ENCODE results near the gene SERPINB12. TPM values are rescaled to one million over a fixed set of nuclear protein-coding genes. Genes with fewer than 3 reads are reported as not detected.

The SERPINB12 gene
- total and polyA plus RNA-seq, 7 donors = not detected

GRCh38 chr18:63564561-63564960, 22.4 kb downstream of the SERPINB12 start:
- Histone ChIP-seq H3K4me1 (no peaks in the 10 kb centered on the region), H3K27ac (no peak overlapping the region), H3K9me3 (no peaks in the 10 kb centered on the region), H3K4me3 (no peak overlapping the region), H3K36me3 (ENCODE audit: insufficient read depth in 1 of 2, low read depth in 1 of 2) (no peaks in the 10 kb centered on the region), H3K27me3 (ENCODE audit: insufficient read depth in 3 of 3, low read length in 2 of 3) (no peaks in the 10 kb centered on the region)
- no peak for DNase-seq
- ATAC-seq = no peak
- WGBS, 3 donors = 33 to 60% (median 35%) methylated on average over 1 of the region's 1 CpG
- intact Hi-C loops (cut with DNase I) = no loop called here
- TF ChIP-seq CTCF (IDR thresholded peaks at IDR 0.05) = no peak

GRCh38 chr18:63567276-63567675, 25.1 kb downstream of the SERPINB12 start:
- DNase-seq = no peak
- H3K9me3 ChIP-seq = no peaks in the 10 kb centered on the region
- WGBS, 3 donors = 41 to 59% (median 45%) methylated on average over 5 of the region's 5 CpGs
- peaks cover 0 to 2% (median 0%) of the 10 kb centered on the region in 3 donors for H3K27me3 ChIP-seq (ENCODE audit: insufficient read depth in 3 of 3, low read length in 2 of 3)
- H3K4me3 ChIP-seq = no peak overlapping the region
- ATAC-seq = no peak
- no peak for TF ChIP-seq CTCF (IDR thresholded peaks at IDR 0.05)
- H3K4me1 ChIP-seq = no peaks in the 10 kb centered on the region
- intact Hi-C loops (cut with DNase I) = no loop called here
- H3K36me3 ChIP-seq (ENCODE audit: insufficient read depth in 1 of 2, low read depth in 1 of 2) = no peaks in the 10 kb centered on the region
- no peak overlapping the region for H3K27ac ChIP-seq

- DNase-seq (no peak), ATAC-seq (no peak)
- no peak overlapping the region for H3K4me3 ChIP-seq
- no peak for TF ChIP-seq CTCF (IDR thresholded peaks at IDR 0.05)
- H3K4me1 ChIP-seq = no peaks in the 10 kb centered on the region
- 73 to 77% (median 74%) methylated on average over 9 of the region's 9 CpGs for WGBS, 3 donors
- no peak overlapping the region for H3K27ac ChIP-seq
- peaks cover 0 to 2% (median 0%) of the 10 kb centered on the region in 3 donors for H3K27me3 ChIP-seq (ENCODE audit: insufficient read depth in 3 of 3, low read length in 2 of 3)
- intact Hi-C loops (cut with DNase I) = no loop called here
- H3K9me3 ChIP-seq = no peaks in the 10 kb centered on the region
- no peaks in the 10 kb centered on the region for H3K36me3 ChIP-seq (ENCODE audit: insufficient read depth in 1 of 2, low read depth in 1 of 2)
Observed at GRCh38 chr18:63567825-63568224, 25.7 kb downstream of the SERPINB12 start.

- Histone ChIP-seq H3K4me3 (no peak overlapping the region), H3K9me3 (no peaks in the 10 kb centered on the region), H3K27me3 (ENCODE audit: insufficient read depth in 3 of 3, low read length in 2 of 3) (peaks cover 0 to 6% (median 0%) of the 10 kb centered on the region in 3 donors), H3K27ac (no peak overlapping the region), H3K36me3 (ENCODE audit: insufficient read depth in 1 of 2, low read depth in 1 of 2) (no peaks in the 10 kb centered on the region), H3K4me1 (no peaks in the 10 kb centered on the region)
- no peak for TF ChIP-seq CTCF (IDR thresholded peaks at IDR 0.05)
- intact Hi-C loops (cut with DNase I) = no loop called here
- ATAC-seq (no peak), DNase-seq (no peak)
- 15 to 32% (median 21%) methylated on average over 6 of the region's 6 CpGs for WGBS, 3 donors
Observed at GRCh38 chr18:63570721-63571120, 28.6 kb downstream of the SERPINB12 start.

- Histone ChIP-seq H3K27ac (no peak overlapping the region), H3K36me3 (ENCODE audit: insufficient read depth in 1 of 2, low read depth in 1 of 2) (no peaks in the 10 kb centered on the region), H3K9me3 (no peaks in the 10 kb centered on the region), H3K4me3 (no peak overlapping the region), H3K4me1 (no peaks in the 10 kb centered on the region), H3K27me3 (ENCODE audit: insufficient read depth in 3 of 3, low read length in 2 of 3) (peaks cover 0 to 4% (median 0%) of the 10 kb centered on the region in 3 donors)
- ATAC-seq (no peak), DNase-seq (no peak)
- intact Hi-C loops (cut with DNase I) = loop anchor here in 1 of 2 donors (5.0 kb wide), 1 partner anchor 58 kb away; no protein-coding TSS in a partner anchor
- no peak for TF ChIP-seq CTCF (IDR thresholded peaks at IDR 0.05)
Observed at GRCh38 chr18:63575681-63576080, 33.5 kb downstream of the SERPINB12 start.
